H9 (cell line): ENCODE data around the gene BLOC1S3. TPM values are rescaled to one million over a fixed set of nuclear protein-coding genes. Genes with fewer than 3 reads are reported as not detected.

Source experiments
- DNase-seq: peaks from one replicate; pipeline ENCODE4 v3.0.0-alpha.2; 2017
- H2AFZ ChIP-seq: one replicate; pipeline ENCODE4 v1.6.1; 2013; ENCODE audit warnings: mild to moderate bottlenecking, low read length, control low read depth, moderate library complexity
- H2AK5ac ChIP-seq: 2 replicates; pipeline ENCODE4 v1.6.1; 2013; ENCODE audit warnings: low read length, control low read depth, mixed read lengths; ENCODE audit not compliant: insufficient read length
- H2BK120ac ChIP-seq: one replicate; pipeline ENCODE4 v1.6.1; 2013; ENCODE audit warnings: low read depth, mild to moderate bottlenecking, low read length, control low read depth, inconsistent platforms; ENCODE audit not compliant: poor library complexity, severe bottlenecking
- H2BK12ac ChIP-seq: 2 replicates; pipeline ENCODE4 v1.6.1; 2013; ENCODE audit warnings: low read length, control low read depth, mixed read lengths, low read depth; ENCODE audit not compliant: insufficient read length
- H2BK15ac ChIP-seq: 2 replicates; pipeline ENCODE4 v1.6.1; 2013; ENCODE audit warnings: low read depth, low read length, control low read depth
- H2BK20ac ChIP-seq: one replicate; pipeline ENCODE4 v1.6.1; 2013; ENCODE audit warnings: low read depth, mild to moderate bottlenecking, low read length, control low read depth, inconsistent platforms; ENCODE audit not compliant: poor library complexity, severe bottlenecking
- H2BK5ac ChIP-seq: 2 replicates; pipeline ENCODE4 v1.6.1; 2013; ENCODE audit warnings: low read length, control low read depth, mixed read lengths; ENCODE audit not compliant: insufficient read length
- H3K14ac ChIP-seq: 2 replicates; pipeline ENCODE4 v1.6.1; 2013; ENCODE audit warnings: low read length, control low read depth; ENCODE audit not compliant: insufficient read depth
- H3K18ac ChIP-seq: 2 replicates; pipeline ENCODE4 v1.6.1; 2013; ENCODE audit warnings: low read depth, mild to moderate bottlenecking, mixed read lengths, low read length, control low read depth; ENCODE audit not compliant: insufficient read length
- H3K23ac ChIP-seq: 2 replicates; pipeline ENCODE4 v1.6.1; 2013; ENCODE audit warnings: low read length, control low read depth, mixed read lengths, low read depth; ENCODE audit not compliant: insufficient read length
- H3K23me2 ChIP-seq: 2 replicates; pipeline ENCODE4 v1.6.1; 2013; ENCODE audit warnings: low read depth, mild to moderate bottlenecking, mixed read lengths, low read length, control low read depth; ENCODE audit not compliant: insufficient read length, poor library complexity, severe bottlenecking
- H3K27ac ChIP-seq: 2 replicates; pipeline ENCODE4 v1.5.1; 2013; ENCODE audit warnings: low read length, control low read depth, mixed read lengths, low read depth; ENCODE audit not compliant: insufficient read length
- H3K27me3 ChIP-seq: 2 replicates; pipeline ENCODE4 v1.6.1; 2013; ENCODE audit warnings: low read length, control low read depth, inconsistent platforms; ENCODE audit not compliant: insufficient read depth
- H3K4ac ChIP-seq: 2 replicates; pipeline ENCODE4 v1.6.1; 2013; ENCODE audit warnings: low read depth, mild to moderate bottlenecking, control low read depth, inconsistent platforms, low read length, moderate library complexity
- H3K4me1 ChIP-seq: 2 replicates; pipeline ENCODE4 v1.6.1; 2013; ENCODE audit warnings: low read length, control low read depth, inconsistent platforms; ENCODE audit not compliant: insufficient read depth
- H3K4me2 ChIP-seq: 2 replicates; pipeline ENCODE4 v1.6.1; 2013; ENCODE audit warnings: low read length, control low read depth, mixed read lengths; ENCODE audit not compliant: insufficient read length, insufficient read depth
- H3K56ac ChIP-seq: 2 replicates; pipeline ENCODE4 v1.6.1; 2013; ENCODE audit warnings: low read depth, mild to moderate bottlenecking, mixed read lengths, low read length, control low read depth; ENCODE audit not compliant: insufficient read length
- H3K79me1 ChIP-seq: 2 replicates; pipeline ENCODE4 v1.6.1; 2013; ENCODE audit warnings: low read depth, mild to moderate bottlenecking, moderate library complexity, low read length, control low read depth, inconsistent platforms; ENCODE audit not compliant: insufficient read depth, poor library complexity, severe bottlenecking
- H3K79me2 ChIP-seq: 2 replicates; pipeline ENCODE4 v1.6.1; 2013; ENCODE audit warnings: low read length, control low read depth, inconsistent platforms; ENCODE audit not compliant: insufficient read depth
- H3K9ac ChIP-seq: 2 replicates; pipeline ENCODE4 v1.6.1; 2013; ENCODE audit warnings: low read length, control low read depth, mixed read lengths; ENCODE audit not compliant: insufficient read length; ENCODE audit errors: extremely low read depth
- H3K9me3 ChIP-seq: one replicate; pipeline ENCODE4 v1.6.1; 2013; ENCODE audit warnings: low read depth, low read length, inconsistent platforms; ENCODE audit not compliant: control insufficient read depth
- H3T11ph ChIP-seq: one replicate; pipeline ENCODE4 v1.6.1; 2013; ENCODE audit warnings: mild to moderate bottlenecking, low read length, control low read depth, inconsistent platforms
- H4K20me1 ChIP-seq: one replicate; pipeline ENCODE4 v1.6.1; 2013; ENCODE audit not compliant: control insufficient read depth, insufficient read length, insufficient read depth
- H4K5ac ChIP-seq: 2 replicates; pipeline ENCODE4 v1.6.1; 2013; ENCODE audit warnings: low read depth, mild to moderate bottlenecking, mixed read lengths, low read length, control low read depth; ENCODE audit not compliant: insufficient read length
- H4K8ac ChIP-seq: replicated peaks from 2 replicates; pipeline ENCODE4 v1.6.1; 2013; ENCODE audit warnings: low read length, control low read depth, mixed read lengths, low read depth; ENCODE audit not compliant: insufficient read length
- H4K91ac ChIP-seq: 2 replicates; pipeline ENCODE4 v1.6.1; 2013; ENCODE audit warnings: low read depth, mild to moderate bottlenecking, moderate library complexity, mixed read lengths, low read length, control low read depth; ENCODE audit not compliant: insufficient read length
- H3K27ac Mint-ChIP-seq, 3 experiments: 2 replicates in 2 of 3; 3 replicates in 1 of 3; pipeline ENCODE4 v1.8.0; 2020 to 2021; ENCODE audit warnings: mixed read lengths in 3 of 3, mild to moderate bottlenecking in 1 of 3, moderate library complexity in 1 of 3
- H3K27me3 Mint-ChIP-seq: 2 replicates; pipeline ENCODE4 v1.8.0; 2021; ENCODE audit warnings: low read depth, mild to moderate bottlenecking, moderate library complexity, mixed read lengths
- H3K36me3 Mint-ChIP-seq, 3 experiments: 2 replicates in 2 of 3; 3 replicates in 1 of 3; pipeline ENCODE4 v1.8.0; 2020 to 2021; ENCODE audit warnings: low read depth in 3 of 3, mixed read lengths in 3 of 3; ENCODE audit not compliant: insufficient read depth in 1 of 3
- H3K4me1 Mint-ChIP-seq, 2 experiments: 2 replicates each; pipeline ENCODE4 v1.8.0; 2020; ENCODE audit warnings: mixed read lengths in 2 of 2
- H3K4me3 Mint-ChIP-seq, 2 experiments: 2 replicates in 1 of 2; 3 replicates in 1 of 2; pipeline ENCODE4 v1.8.0; 2020 to 2021; ENCODE audit warnings: mild to moderate bottlenecking in 2 of 2, mixed read lengths in 2 of 2, moderate library complexity in 1 of 2
- H3K9me3 Mint-ChIP-seq, 2 experiments: 2 replicates in 1 of 2; 3 replicates in 1 of 2; pipeline ENCODE4 v1.8.0; 2020; ENCODE audit warnings: mild to moderate bottlenecking in 2 of 2, mixed read lengths in 2 of 2, moderate library complexity in 1 of 2
- CTCF ChIP-seq: fragments of 200-600 bp; sonication (generic); conservative IDR thresholded peaks from 3 replicates; pipeline ENCODE4 v1.8.0; 2021; ENCODE audit warnings: antibody characterized with exemption, mild to moderate bottlenecking
- WGBS: extraction: QIAGEN DNeasy Blood & Tissue Kit; methylation state at CpG from one replicate; pipeline ENCODE4 v1.1.7; 2013; ENCODE audit warnings: missing lambda C conversion rate, low lambda C conversion rate, mixed read lengths; ENCODE audit not compliant: insufficient read length; ENCODE audit errors: extremely low coverage; 5-methylcytosine and 5-hydroxymethylcytosine counted together
- total RNA-seq: library from RNA; stranded (reverse); gene quantifications from 2 replicates; pipeline ENCODE4 v1.2.1, GENCODE V29; 2021

The BLOC1S3 gene
- total RNA-seq, 1 experiment from 2014 or later = 9.2 TPM

DNA sequence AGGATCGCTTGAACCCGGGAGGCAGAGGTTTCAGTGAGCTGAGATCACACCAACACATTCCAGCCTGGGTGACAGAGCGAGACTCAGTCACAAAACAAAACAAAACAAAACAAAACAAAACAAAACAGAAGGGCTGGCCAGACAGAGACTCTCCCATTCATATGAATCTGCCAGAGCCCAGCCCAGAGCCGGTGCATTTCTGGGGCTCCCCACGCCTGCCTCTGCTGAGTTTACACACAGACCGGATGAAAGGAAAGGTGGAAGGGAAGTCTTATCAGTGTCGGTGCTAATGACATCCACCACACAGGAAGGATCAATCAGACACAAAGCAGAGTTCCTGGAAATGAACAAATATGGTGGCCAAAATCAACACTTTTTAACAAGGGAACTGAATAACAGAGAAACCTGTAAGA, 7.4 kb upstream of the BLOC1S3 start:
- H3K23ac ChIP-seq = no peak overlapping the region
- H4K20me1 ChIP-seq = no peaks in the 10 kb centered on the region
- no peak overlapping the region for H3K4me3 Mint-ChIP-seq
- H2AFZ ChIP-seq = no peak overlapping the region
- TF ChIP-seq CTCF = no peak
- H3K56ac ChIP-seq = no peak overlapping the region
- H4K91ac ChIP-seq = no peak overlapping the region
- H2BK12ac ChIP-seq = no peak overlapping the region
- no peak overlapping the region for H3K4ac ChIP-seq
- H3K23me2 ChIP-seq = no peaks in the 10 kb centered on the region
- H2AK5ac ChIP-seq = no peak overlapping the region
- H3T11ph ChIP-seq = no peak overlapping the region
- H3K18ac ChIP-seq = no peak overlapping the region
- H3K27me3 ChIP-seq = no peaks in the 10 kb centered on the region
- no CpG with 5 or more reads among the region's 7 CpGs for WGBS
- peaks cover 2 to 6% of the 10 kb centered on the region in 2 experiments for H3K4me1 Mint-ChIP-seq
- no peak overlapping the region for H3K4me2 ChIP-seq
- H3K9me3 Mint-ChIP-seq = no peaks in the 10 kb centered on the region
- H3K4me1 ChIP-seq = no peaks in the 10 kb centered on the region
- H3K36me3 Mint-ChIP-seq = no peaks in the 10 kb centered on the region
- H3K27me3 Mint-ChIP-seq = peaks cover 3% of the 10 kb centered on the region; the same call in 1 of the 2 replicates
- H4K5ac ChIP-seq = no peak overlapping the region
- no peak overlapping the region for H2BK15ac ChIP-seq
- H3K9ac ChIP-seq = no peak overlapping the region
- no peaks in the 10 kb centered on the region for H3K79me1 ChIP-seq
- no peaks in the 10 kb centered on the region for H3K9me3 ChIP-seq
- H3K27ac Mint-ChIP-seq = no peak overlapping the region
- no peaks in the 10 kb centered on the region; the same call in 1 of the 2 replicates for H3K79me2 ChIP-seq
- H2BK20ac ChIP-seq = no peak overlapping the region
- H3K27ac ChIP-seq = no peak overlapping the region
- no peak overlapping the region for H2BK120ac ChIP-seq
- no peak overlapping the region for H3K14ac ChIP-seq
- no peak overlapping the region for H4K8ac ChIP-seq
- H2BK5ac ChIP-seq = no peak overlapping the region
- DNase-seq = no peak
